Measurements from ENCODE around the gene KHDC3L. TPM values are rescaled to one million over a fixed set of nuclear protein-coding genes. Genes with fewer than 3 reads are reported as not detected.

KHDC3L gene
- total RNA-seq, 4 donors from 2014 or later = not detected

- H3K9me3 ChIP-seq = no peaks in the 10 kb centered on the region
- H3K27ac ChIP-seq = no peak overlapping the region
- no peaks in the 10 kb centered on the region for H3K4me1 ChIP-seq
- H3K4me3 ChIP-seq = no peak overlapping the region
- H3K27me3 ChIP-seq = peaks cover 15% of the 10 kb centered on the region
- TF ChIP-seq, protein P1, sequence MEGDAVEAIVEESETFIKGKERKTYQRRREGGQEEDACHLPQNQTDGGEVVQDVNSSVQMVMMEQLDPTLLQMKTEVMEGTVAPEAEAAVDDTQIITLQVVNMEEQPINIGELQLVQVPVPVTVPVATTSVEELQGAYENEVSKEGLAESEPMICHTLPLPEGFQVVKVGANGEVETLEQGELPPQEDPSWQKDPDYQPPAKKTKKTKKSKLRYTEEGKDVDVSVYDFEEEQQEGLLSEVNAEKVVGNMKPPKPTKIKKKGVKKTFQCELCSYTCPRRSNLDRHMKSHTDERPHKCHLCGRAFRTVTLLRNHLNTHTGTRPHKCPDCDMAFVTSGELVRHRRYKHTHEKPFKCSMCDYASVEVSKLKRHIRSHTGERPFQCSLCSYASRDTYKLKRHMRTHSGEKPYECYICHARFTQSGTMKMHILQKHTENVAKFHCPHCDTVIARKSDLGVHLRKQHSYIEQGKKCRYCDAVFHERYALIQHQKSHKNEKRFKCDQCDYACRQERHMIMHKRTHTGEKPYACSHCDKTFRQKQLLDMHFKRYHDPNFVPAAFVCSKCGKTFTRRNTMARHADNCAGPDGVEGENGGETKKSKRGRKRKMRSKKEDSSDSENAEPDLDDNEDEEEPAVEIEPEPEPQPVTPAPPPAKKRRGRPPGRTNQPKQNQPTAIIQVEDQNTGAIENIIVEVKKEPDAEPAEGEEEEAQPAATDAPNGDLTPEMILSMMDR (IDR thresholded peaks at IDR 0.05) = no peak
- no peak for TF ChIP-seq POLR2AphosphoS5 (IDR thresholded peaks at IDR 0.05)
- TF ChIP-seq EP300 (IDR thresholded peaks at IDR 0.05) = no peak
- no peak for TF ChIP-seq POLR2A (IDR thresholded peaks at IDR 0.05)
- 59 to 60% methylated on average over 2 to 3 of the region's 3 CpGs for WGBS, 2 donors (ENCODE audit: low coverage in 1 of 2)
- H3K36me3 ChIP-seq = no peaks in the 10 kb centered on the region
- no peak for ATAC-seq
Measured at GRCh38 chr6:73328790-73329189, 33.7 kb upstream of the KHDC3L start.

DNA sequence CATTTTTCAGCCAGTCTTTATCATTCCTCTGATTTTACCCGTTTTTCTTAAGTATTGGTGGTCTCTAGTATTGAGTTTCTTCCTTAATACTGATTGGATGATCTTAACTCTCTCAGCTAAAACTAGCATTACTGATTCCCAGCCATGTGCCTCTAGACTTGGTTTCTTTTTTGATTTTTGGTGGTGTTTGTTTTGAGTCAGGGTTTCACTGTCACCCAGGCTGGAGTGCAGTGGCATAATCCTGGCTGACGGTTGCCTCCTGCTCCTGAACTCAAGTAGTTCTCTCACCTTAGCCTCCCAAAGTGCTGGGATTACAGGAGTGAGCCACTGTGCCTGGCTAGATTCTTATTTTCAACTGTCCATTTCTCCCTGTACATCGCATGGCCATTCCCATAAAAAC lies 33.3 kb upstream of the KHDC3L start:
- TF ChIP-seq POLR2AphosphoS5 (IDR thresholded peaks at IDR 0.05) (no peak), POLR2A (IDR thresholded peaks at IDR 0.05) (no peak), EP300 (IDR thresholded peaks at IDR 0.05) (no peak)
- TF ChIP-seq, protein P1 (IDR thresholded peaks at IDR 0.05) = no peak
- ATAC-seq = no peak
- Histone ChIP-seq H3K4me1 (no peaks in the 10 kb centered on the region), H3K36me3 (no peaks in the 10 kb centered on the region), H3K27ac (no peak overlapping the region), H3K27me3 (peaks cover 15% of the 10 kb centered on the region), H3K4me3 (no peak overlapping the region), H3K9me3 (no peaks in the 10 kb centered on the region)
- 65 to 83% methylated on average over 2 to 3 of the region's 3 CpGs for WGBS, 2 donors (ENCODE audit: low coverage in 1 of 2)

GRCh38 chr6:73339340-73339739 lies 23.1 kb upstream of the KHDC3L start:
- H3K4me1 ChIP-seq = no peaks in the 10 kb centered on the region
- no peaks in the 10 kb centered on the region for H3K36me3 ChIP-seq
- H3K9me3 ChIP-seq = no peaks in the 10 kb centered on the region
- H3K27me3 ChIP-seq = no peaks in the 10 kb centered on the region
- WGBS, 2 donors (ENCODE audit: low coverage in 1 of 2) = 43 to 100% methylated on average over 1 to 2 of the region's 3 CpGs
- H3K4me3 ChIP-seq = no peak overlapping the region
- TF ChIP-seq, protein P1 (IDR thresholded peaks at IDR 0.05) = no peak
- TF ChIP-seq EP300 (IDR thresholded peaks at IDR 0.05) = no peak
- no peak for TF ChIP-seq POLR2AphosphoS5 (IDR thresholded peaks at IDR 0.05)
- no peak for TF ChIP-seq POLR2A (IDR thresholded peaks at IDR 0.05)
- H3K27ac ChIP-seq = no peak overlapping the region
- no peak for ATAC-seq

- no peaks in the 10 kb centered on the region for H3K36me3 ChIP-seq
- TF ChIP-seq, protein P1 (IDR thresholded peaks at IDR 0.05) = no peak
- no peak for TF ChIP-seq EP300 (IDR thresholded peaks at IDR 0.05)
- TF ChIP-seq POLR2AphosphoS5 (IDR thresholded peaks at IDR 0.05) = no peak
- no peak for TF ChIP-seq POLR2A (IDR thresholded peaks at IDR 0.05)
- 69% methylated on average over 2 of the region's 2 CpGs for WGBS, 2 donors (ENCODE audit: low coverage in 1 of 2)
- no peak for ATAC-seq
- H3K27ac ChIP-seq = no peak overlapping the region
- H3K4me3 ChIP-seq = no peak overlapping the region
- H3K27me3 ChIP-seq = no peaks in the 10 kb centered on the region
- no peaks in the 10 kb centered on the region for H3K9me3 ChIP-seq
- H3K4me1 ChIP-seq = no peaks in the 10 kb centered on the region
Measured at GRCh38 chr6:73340048-73340447, 22.4 kb upstream of the KHDC3L start.

DNA sequence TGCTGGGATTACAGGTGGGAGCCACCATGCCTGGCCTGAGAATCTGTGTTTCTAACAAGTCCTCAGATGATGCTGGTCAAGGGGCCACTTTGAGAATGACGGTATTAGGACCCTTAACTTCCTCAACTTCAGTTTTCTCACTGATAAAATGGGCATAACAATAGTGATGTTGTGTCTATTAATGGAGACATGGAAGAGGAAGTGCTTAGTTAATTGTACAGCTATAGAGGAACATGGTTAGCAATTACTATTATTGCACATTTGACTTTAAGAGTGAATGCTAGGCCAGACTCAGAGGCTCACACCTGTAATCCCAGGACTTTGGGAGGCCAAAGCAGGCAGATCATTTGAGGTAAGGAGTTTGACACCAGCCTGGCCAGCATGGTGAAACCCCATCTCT lies 21.1 kb upstream of the KHDC3L start:
- H3K9me3 ChIP-seq = no peaks in the 10 kb centered on the region
- TF ChIP-seq EP300 (IDR thresholded peaks at IDR 0.05) = no peak
- TF ChIP-seq, protein P1 (IDR thresholded peaks at IDR 0.05) = no peak
- no peak for TF ChIP-seq POLR2AphosphoS5 (IDR thresholded peaks at IDR 0.05)
- no peak for TF ChIP-seq POLR2A (IDR thresholded peaks at IDR 0.05)
- H3K4me1 ChIP-seq = no peaks in the 10 kb centered on the region
- no peaks in the 10 kb centered on the region for H3K27me3 ChIP-seq
- H3K4me3 ChIP-seq = no peak overlapping the region
- no peaks in the 10 kb centered on the region for H3K36me3 ChIP-seq
- ATAC-seq = no peak
- H3K27ac ChIP-seq = no peak overlapping the region
- WGBS, 2 donors (ENCODE audit: low coverage in 1 of 2) = 75% methylated on average over 1 of the region's 1 CpG; no CpG with 5 or more reads in 1 of the 2 donors

Measured in gastroesophageal sphincter (tissue), 4 donors.